Brain microvascular endothelial cell (primary cell): ENCODE data around the gene CARTPT.
A peak's percentile ranks its signal among the peaks of the same experiment; 100 is the strongest.

ENCODE experiments used
- DNase-seq: peaks from one replicate; pipeline ENCODE4 v3.0.0-alpha.2; 2020
- H3K27ac ChIP-seq: fragments of 250-450 bp; sonication (Bioruptor Pico); 2 replicates; pipeline ENCODE4 v1.5.1; 2020; ENCODE audit warnings: mild to moderate bottlenecking, moderate library complexity
- H3K27me3 ChIP-seq: fragments of 250-450 bp; sonication (Bioruptor Pico); replicated peaks from 2 replicates; pipeline ENCODE4 v1.5.1; 2020; ENCODE audit warnings: mild to moderate bottlenecking
- H3K36me3 ChIP-seq: fragments of 250-450 bp; sonication (Bioruptor Pico); replicated peaks from 2 replicates; pipeline ENCODE4 v1.5.1; 2020; ENCODE audit warnings: mild to moderate bottlenecking
- H3K4me3 ChIP-seq: 2 replicates; pipeline ENCODE4 v1.5.1; 2011; ENCODE audit warnings: low read depth, mild to moderate bottlenecking, control low read depth, low read length, moderate library complexity
- CTCF ChIP-seq: IDR thresholded peaks from 2 replicates; pipeline ENCODE4 v1.5.1; 2011; ENCODE audit warnings: low read depth, mild to moderate bottlenecking, moderate library complexity, low read length, control low read depth, inconsistent platforms; ENCODE audit errors: missing control alignments
- in situ Hi-C: cut with HindIII; loops from 2 replicates; pipeline ENCODE4 v1.10.0; 2017; ENCODE audit warnings: low sequenced_read_pairs, low pct_ligation_motif_present

The CARTPT gene

GRCh38 chr5:71748360-71748759 lies 29.3 kb downstream of the CARTPT start:
- TF ChIP-seq CTCF, result no peak
- H3K27me3 ChIP-seq, result no peaks in the 10 kb centered on the region
- no peak for DNase-seq
- no peak overlapping the region for H3K27ac ChIP-seq
- in situ Hi-C loops, result no loop called here
- H3K36me3 ChIP-seq, result no peaks in the 10 kb centered on the region
- no peak overlapping the region for H3K4me3 ChIP-seq

- TF ChIP-seq CTCF, result no peak
- Histone ChIP-seq H3K27ac (no peak overlapping the region), H3K4me3 (no peak overlapping the region), H3K27me3 (no peaks in the 10 kb centered on the region), H3K36me3 (no peaks in the 10 kb centered on the region)
- DNase-seq, result no peak
- in situ Hi-C loops, result no loop called here
Measured at GRCh38 chr5:71751422-71751821, 32.3 kb downstream of the CARTPT start.

GRCh38 chr5:71752441-71753190 lies 33.5 kb downstream of the CARTPT start:
- no peak for DNase-seq
- TF ChIP-seq CTCF, result no peak
- Histone ChIP-seq H3K4me3 (no peak overlapping the region), H3K36me3 (no peaks in the 10 kb centered on the region), H3K27me3 (no peaks in the 10 kb centered on the region), H3K27ac (no peak overlapping the region)
- in situ Hi-C loops, result no loop called here

- DNase-seq, result peak; percentile 74
- in situ Hi-C loops, result no loop called here
- peak overlapping the region; percentile 15 for H3K4me3 ChIP-seq
- no peaks in the 10 kb centered on the region for H3K36me3 ChIP-seq
- H3K27ac ChIP-seq, result no peak overlapping the region
- TF ChIP-seq CTCF, result peak; percentile 91
- H3K27me3 ChIP-seq, result no peaks in the 10 kb centered on the region
Measured at GRCh38 chr5:71757590-71758543, 38.8 kb downstream of the CARTPT start.

- no peaks in the 10 kb centered on the region for H3K27me3 ChIP-seq
- H3K36me3 ChIP-seq, result no peaks in the 10 kb centered on the region
- TF ChIP-seq CTCF, result no peak
- no peak for DNase-seq
- in situ Hi-C loops, result no loop called here
- H3K4me3 ChIP-seq, result no peak overlapping the region
- no peak overlapping the region for H3K27ac ChIP-seq
Measured at GRCh38 chr5:71762826-71763225, 43.8 kb downstream of the CARTPT start.
